ENCODE data around the gene TAF1B. TPM values are rescaled to one million over a fixed set of nuclear protein-coding genes. Genes with fewer than 3 reads are reported as not detected.

TAF1B gene
- polyA plus RNA-seq, 6 donors from 2014 or later = 3.4 to 16.5 (median 7.7) TPM

- Mint-ChIP-seq H3K27ac (no peak overlapping the region), H3K27me3 (peaks cover 4 to 17% (median 8%) of the 10 kb centered on the region in 3 donors), H3K4me3 (no peak overlapping the region), H3K36me3 (no peaks in the 10 kb centered on the region), H3K9me3 (no peaks in the 10 kb centered on the region), H3K4me1 (peaks cover 7 to 17% (median 13%) of the 10 kb centered on the region in 3 donors)
- ATAC-seq (ENCODE audit: low read depth in 2 of 2) (no peak), DNase-seq (no peak)
Measured at GRCh38 chr2:9964334-9964980, 121.2 kb downstream of the TAF1B start.

DNA sequence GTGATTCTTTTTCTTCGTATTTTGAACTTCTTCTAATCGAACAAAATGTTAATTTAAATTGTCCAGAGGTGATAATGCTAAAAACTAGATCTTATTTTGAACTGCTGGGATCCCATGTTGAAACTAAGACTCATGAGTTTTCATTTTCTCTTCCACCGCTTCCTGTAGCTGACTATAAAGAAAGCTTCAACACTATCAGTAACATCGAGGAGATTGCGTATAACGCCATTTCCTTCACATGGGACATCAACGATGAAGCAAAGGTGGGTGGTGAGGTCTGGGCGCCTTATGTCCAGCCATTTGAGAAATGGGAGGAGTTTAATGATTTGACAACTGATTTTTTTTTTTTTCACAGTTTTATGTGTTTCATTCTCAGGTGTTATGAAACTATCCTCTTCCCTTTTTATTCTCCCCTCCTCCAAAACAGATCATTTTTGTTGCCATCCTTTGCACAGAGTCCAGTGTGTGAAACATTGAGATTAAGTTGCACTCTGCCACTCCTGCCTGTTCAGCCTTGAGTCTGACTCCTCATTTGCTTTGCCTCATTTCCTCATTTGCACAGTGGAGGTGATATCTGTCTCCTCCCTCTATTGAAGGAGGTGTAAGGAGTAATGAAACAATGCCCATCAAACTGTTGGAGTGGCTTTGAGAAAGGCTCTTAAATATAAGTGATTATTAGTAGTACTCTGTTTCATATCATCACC, 122.0 kb downstream of the TAF1B start:
- peak in 1 of 2 donors; percentile 25 for ATAC-seq (ENCODE audit: low read depth in 2 of 2)
- Mint-ChIP-seq H3K27me3 (peaks cover 4 to 12% (median 8%) of the 10 kb centered on the region in 3 donors), H3K36me3 (no peaks in the 10 kb centered on the region), H3K9me3 (no peaks in the 10 kb centered on the region), H3K27ac (peak overlapping the region in 1 of 6 donors; percentile 74), H3K4me3 (no peak overlapping the region), H3K4me1 (peaks cover 7 to 17% (median 13%) of the 10 kb centered on the region in 3 donors)
- no peak for DNase-seq

DNA sequence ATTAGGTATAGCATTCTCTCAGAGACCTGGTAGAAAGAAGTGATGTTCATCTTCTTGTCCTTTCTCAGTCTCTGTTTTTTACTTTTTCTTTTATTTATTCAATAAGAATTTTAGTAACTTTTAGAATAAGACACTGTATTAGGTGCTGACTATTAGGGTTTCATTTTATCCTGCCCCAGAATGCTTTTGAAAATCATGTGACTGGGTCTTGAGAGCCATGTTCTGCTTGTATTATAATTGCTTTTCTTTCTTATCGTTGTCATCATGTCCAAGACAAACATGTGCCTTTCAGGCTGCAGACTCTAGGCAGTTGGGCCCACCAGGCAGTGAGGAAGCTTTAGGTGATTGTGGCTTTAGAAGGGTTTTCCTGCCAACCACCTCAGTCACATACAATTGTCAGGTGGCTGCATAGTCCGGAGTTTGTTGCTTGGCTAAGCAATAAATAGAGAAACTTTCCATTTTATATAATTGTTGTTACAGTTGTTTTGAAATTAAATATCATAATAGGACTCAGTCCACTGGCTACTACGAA, 123.3 kb downstream of the TAF1B start:
- Mint-ChIP-seq H3K36me3 (no peaks in the 10 kb centered on the region), H3K27ac (no peak overlapping the region), H3K9me3 (no peaks in the 10 kb centered on the region), H3K27me3 (peaks cover 4 to 5% (median 5%) of the 10 kb centered on the region in 3 donors), H3K4me1 (peaks cover 7 to 17% (median 13%) of the 10 kb centered on the region in 3 donors), H3K4me3 (no peak overlapping the region)
- no peak for DNase-seq
- ATAC-seq (ENCODE audit: low read depth in 2 of 2) = no peak

GRCh38 chr2:9967053-9967775, 123.9 kb downstream of the TAF1B start:
- no peak overlapping the region for H3K4me3 Mint-ChIP-seq
- no peaks in the 10 kb centered on the region for H3K27me3 Mint-ChIP-seq
- no peaks in the 10 kb centered on the region for H3K9me3 Mint-ChIP-seq
- DNase-seq (peak; percentile 48), ATAC-seq (ENCODE audit: low read depth in 2 of 2) (peak; percentile 99)
- H3K4me1 Mint-ChIP-seq = peaks cover 7 to 17% (median 13%) of the 10 kb centered on the region in 3 donors
- H3K27ac Mint-ChIP-seq = peak overlapping the region in 1 of 6 donors; percentile 4
- no peaks in the 10 kb centered on the region for H3K36me3 Mint-ChIP-seq

DNA sequence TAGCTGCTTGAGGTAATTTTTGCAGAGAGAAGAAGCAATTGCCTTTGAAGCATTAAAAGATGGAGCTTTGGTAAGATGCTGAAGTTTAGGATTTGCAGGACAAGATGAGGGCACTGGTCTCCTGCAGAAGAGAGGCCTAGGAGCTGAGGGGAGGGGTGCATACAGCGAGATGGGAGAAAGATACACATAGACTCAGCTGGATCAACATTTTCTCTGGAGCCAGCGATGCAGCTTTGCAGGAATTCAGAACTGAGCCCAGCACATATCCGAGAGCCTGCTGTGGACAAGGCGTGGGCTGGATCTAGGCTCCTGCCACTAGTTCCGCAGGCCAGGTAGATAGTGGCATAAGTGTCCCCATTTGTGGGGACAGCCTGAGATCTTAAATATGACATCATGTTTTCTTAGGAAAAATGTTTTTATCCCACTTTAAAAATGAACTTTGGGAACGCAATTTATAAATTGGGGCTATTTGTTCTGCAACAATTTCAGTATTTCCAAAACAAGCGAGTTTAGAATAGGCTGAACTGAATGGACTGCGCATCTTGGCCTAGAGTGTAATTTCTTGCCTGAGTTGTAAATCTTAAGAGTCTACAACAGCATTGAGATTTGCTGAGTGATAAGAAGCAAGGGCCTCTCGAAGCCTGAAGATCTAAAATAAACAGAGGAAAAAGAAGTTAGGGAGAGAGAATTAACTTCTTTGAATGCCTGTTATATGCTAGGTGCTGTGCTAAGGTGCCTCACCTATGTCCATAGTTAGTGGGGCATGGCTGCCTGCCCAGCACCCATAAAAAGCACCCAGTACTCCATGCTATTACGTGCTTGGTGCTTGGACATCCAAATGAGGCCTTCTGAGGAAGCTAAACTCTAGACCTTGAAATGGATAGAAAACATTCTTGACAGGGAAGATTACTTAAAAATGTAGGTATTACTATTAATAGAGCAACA, 125.6 kb downstream of the TAF1B start:
- H3K9me3 Mint-ChIP-seq = no peaks in the 10 kb centered on the region
- DNase-seq = no peak
- no peaks in the 10 kb centered on the region for H3K36me3 Mint-ChIP-seq
- no peak for ATAC-seq (ENCODE audit: low read depth in 2 of 2)
- H3K27me3 Mint-ChIP-seq = peaks cover 0 to 6% (median 0%) of the 10 kb centered on the region in 3 donors
- no peak overlapping the region for H3K4me3 Mint-ChIP-seq
- peaks cover 7 to 17% (median 13%) of the 10 kb centered on the region in 3 donors for H3K4me1 Mint-ChIP-seq
- H3K27ac Mint-ChIP-seq = peak overlapping the region in 2 of 6 donors; percentile 16 to 75

- ATAC-seq (ENCODE audit: low read depth in 2 of 2) (no peak), DNase-seq (no peak)
- Mint-ChIP-seq H3K36me3 (no peaks in the 10 kb centered on the region), H3K27ac (no peak overlapping the region), H3K4me1 (peaks cover 5 to 17% (median 8%) of the 10 kb centered on the region in 3 donors), H3K27me3 (peaks cover 0 to 6% (median 5%) of the 10 kb centered on the region in 3 donors), H3K4me3 (no peak overlapping the region), H3K9me3 (no peaks in the 10 kb centered on the region)
Measured at GRCh38 chr2:9970200-9971044, 127.1 kb downstream of the TAF1B start.

DNA sequence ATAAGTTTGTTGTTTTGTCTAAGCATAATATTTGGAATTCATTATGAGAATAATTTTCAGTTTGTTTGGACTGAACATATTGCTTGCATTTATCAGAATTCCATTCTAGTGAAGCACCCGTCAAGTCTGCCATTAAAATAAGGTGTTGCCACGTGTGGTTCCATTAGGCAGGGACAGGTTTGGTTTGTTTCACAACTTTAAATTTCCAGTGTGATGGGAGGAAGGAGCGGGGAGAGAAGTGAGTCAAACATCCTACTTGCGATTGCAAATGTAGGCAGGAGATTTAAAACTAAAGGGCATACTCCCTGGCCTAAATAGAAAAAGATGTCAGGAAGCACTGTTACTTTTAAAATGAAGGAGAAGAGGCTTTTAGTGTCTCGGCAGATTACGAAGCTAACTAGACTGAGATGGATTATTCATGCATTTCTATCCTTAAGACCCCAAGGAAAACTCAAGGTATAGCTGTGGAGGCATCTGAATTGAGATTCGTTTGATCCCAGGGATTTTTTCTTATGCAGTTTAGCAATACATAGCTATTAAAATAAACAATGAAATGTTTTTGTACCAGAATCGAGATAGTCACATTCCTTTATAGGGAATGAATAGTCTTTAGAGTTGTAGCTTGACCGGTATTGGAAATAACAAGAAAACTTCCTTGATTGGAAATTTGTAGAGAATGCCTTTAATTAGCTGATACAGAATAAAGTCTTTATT, 128.0 kb downstream of the TAF1B start:
- ATAC-seq (ENCODE audit: low read depth in 2 of 2) (no peak), DNase-seq (no peak)
- Mint-ChIP-seq H3K36me3 (no peaks in the 10 kb centered on the region), H3K4me3 (no peak overlapping the region), H3K27me3 (peaks cover 4 to 11% (median 10%) of the 10 kb centered on the region in 3 donors), H3K9me3 (no peaks in the 10 kb centered on the region), H3K27ac (no peak overlapping the region), H3K4me1 (peaks cover 4 to 17% (median 6%) of the 10 kb centered on the region in 3 donors)

DNA sequence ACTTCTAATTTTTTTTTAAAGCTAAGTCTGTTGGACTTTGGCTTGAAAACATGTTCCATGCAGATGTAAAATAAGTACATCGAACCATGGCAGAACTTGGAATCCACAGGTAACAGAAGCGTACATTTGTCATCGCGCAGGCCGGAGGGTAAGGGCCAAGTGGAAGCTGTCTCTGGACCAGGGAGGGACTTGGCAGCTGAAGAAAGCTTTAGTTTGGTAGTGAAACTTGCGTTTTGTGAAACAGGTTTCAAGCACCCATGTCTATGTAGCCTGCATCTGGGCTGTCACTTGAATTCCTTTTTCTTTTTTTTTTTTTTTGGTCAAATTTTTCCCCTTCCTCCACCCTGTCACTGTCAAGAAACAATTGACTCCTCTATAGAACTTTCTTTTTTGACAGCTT, 128.6 kb downstream of the TAF1B start:
- no peak overlapping the region for H3K27ac Mint-ChIP-seq
- peaks cover 4 to 17% (median 6%) of the 10 kb centered on the region in 3 donors for H3K4me1 Mint-ChIP-seq
- H3K36me3 Mint-ChIP-seq = no peaks in the 10 kb centered on the region
- H3K9me3 Mint-ChIP-seq = no peaks in the 10 kb centered on the region
- H3K27me3 Mint-ChIP-seq = peaks cover 10 to 18% (median 16%) of the 10 kb centered on the region in 3 donors
- no peak overlapping the region for H3K4me3 Mint-ChIP-seq
- DNase-seq (no peak), ATAC-seq (ENCODE audit: low read depth in 2 of 2) (no peak)

- DNase-seq = no peak
- Mint-ChIP-seq H3K9me3 (peaks cover 0 to 3% (median 0%) of the 10 kb centered on the region in 7 donors), H3K4me3 (no peak overlapping the region), H3K36me3 (peaks cover 0 to 3% of the 10 kb centered on the region in 2 donors), H3K27me3 (peaks cover 14 to 19% (median 16%) of the 10 kb centered on the region in 3 donors), H3K27ac (peak overlapping the region in 1 of 6 donors; percentile 21), H3K4me1 (peaks cover 0 to 7% (median 3%) of the 10 kb centered on the region in 3 donors)
- ATAC-seq (ENCODE audit: low read depth in 2 of 2) = no peak
Measured at GRCh38 chr2:9972621-9973479, 129.6 kb downstream of the TAF1B start.

DNA sequence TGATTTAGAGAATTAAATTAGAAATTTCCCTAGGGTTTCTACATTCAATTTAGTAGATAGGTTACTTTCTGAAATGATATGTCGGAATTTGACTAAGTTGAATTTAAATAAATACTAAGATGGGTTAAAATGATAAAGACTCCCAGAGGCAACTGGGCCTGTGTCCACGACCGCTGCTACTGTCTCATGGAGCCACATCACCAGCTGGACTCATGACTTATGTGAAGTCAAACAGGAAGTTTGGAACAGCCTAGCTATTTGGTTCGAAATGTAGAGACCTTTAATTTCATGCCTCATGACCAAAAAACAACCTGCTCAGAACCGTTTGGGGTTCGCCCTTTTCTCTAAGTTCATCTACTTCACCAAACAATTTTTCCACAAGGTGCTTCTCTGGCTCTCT, 130.4 kb downstream of the TAF1B start:
- Mint-ChIP-seq H3K4me1 (no peaks in the 10 kb centered on the region), H3K36me3 (peaks cover 4 to 5% of the 10 kb centered on the region in 2 donors), H3K27me3 (peaks cover 16 to 27% (median 22%) of the 10 kb centered on the region in 3 donors), H3K27ac (no peak overlapping the region), H3K9me3 (peaks cover 0 to 9% (median 0%) of the 10 kb centered on the region in 7 donors), H3K4me3 (no peak overlapping the region)
- DNase-seq (no peak), ATAC-seq (ENCODE audit: low read depth in 2 of 2) (no peak)

DNA sequence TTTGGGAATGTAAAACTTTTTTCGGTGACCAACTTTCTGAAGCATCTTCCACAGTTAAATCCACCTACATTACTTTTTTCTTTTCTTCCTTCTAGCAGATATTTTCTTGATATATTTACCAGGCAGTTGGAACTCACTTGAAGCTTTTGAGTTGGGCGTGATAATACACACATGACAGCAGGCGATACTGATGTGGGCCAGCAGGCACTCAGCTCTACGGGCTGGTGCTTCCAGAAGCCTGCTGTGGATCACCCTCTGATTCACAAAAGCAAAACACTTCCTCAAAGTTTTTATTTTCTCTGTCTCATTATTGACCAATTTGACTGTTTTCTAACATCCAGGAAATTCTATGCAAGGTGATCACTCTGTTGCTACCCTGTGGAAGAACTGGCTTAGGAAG, 131.1 kb downstream of the TAF1B start:
- Mint-ChIP-seq H3K4me3 (no peak overlapping the region), H3K9me3 (peaks cover 0 to 9% (median 0%) of the 10 kb centered on the region in 7 donors), H3K36me3 (peaks cover 4 to 5% of the 10 kb centered on the region in 2 donors), H3K27ac (no peak overlapping the region), H3K27me3 (peaks cover 16 to 29% (median 22%) of the 10 kb centered on the region in 3 donors), H3K4me1 (no peaks in the 10 kb centered on the region)
- no peak for ATAC-seq (ENCODE audit: low read depth in 2 of 2)
- no peak for DNase-seq

All from naive B cell (primary cell).